Measurements from ENCODE around the gene EBNA1BP2. TPM values are rescaled to one million over a fixed set of nuclear protein-coding genes. Genes with fewer than 3 reads are reported as not detected.
A peak's percentile ranks its signal among the peaks of the same experiment; 100 is the strongest.
"Not testable (repeated sequence)": the region's sequence is repeated elsewhere in the genome, so short reads cannot be mapped to it uniquely, and the experiment has no call there.

The EBNA1BP2 gene
- total and polyA plus RNA-seq, 3 donors from 2014 or later: 74.0 to 87.9 (median 81.7) TPM

DNA sequence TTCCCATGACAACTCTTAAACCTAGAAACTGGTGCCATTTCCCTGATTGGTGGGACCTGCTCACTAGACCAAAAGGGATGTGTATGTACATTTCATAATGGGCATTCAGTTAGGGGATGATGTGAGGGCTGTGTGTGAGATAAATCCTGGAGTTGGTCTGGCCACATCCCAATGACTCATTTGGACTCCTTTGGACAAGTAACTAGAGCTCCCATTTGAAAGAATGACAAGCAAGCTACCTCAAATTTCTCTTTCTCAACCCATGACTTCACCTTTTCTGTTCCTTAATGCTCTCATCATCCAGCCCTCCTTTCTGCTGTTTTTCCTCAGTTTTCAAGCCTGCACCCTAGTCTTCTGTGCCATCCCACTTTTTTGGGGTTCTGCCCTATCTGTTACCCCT, 27.9 kb downstream of the EBNA1BP2 start:
- no peaks in the 10 kb centered on the region for H3K4me1 ChIP-seq
- intact Hi-C loops (cut with DNase I; ENCODE audit: low total_unique reads): no loop called here
- H3K27me3 ChIP-seq: no peaks in the 10 kb centered on the region
- no peak overlapping the region for H3K4me3 ChIP-seq
- no peak overlapping the region for H3K27ac ChIP-seq
- no peaks in the 10 kb centered on the region for H3K36me3 ChIP-seq (ENCODE audit: low read depth, missing control alignments)
- TF ChIP-seq, protein P1, sequence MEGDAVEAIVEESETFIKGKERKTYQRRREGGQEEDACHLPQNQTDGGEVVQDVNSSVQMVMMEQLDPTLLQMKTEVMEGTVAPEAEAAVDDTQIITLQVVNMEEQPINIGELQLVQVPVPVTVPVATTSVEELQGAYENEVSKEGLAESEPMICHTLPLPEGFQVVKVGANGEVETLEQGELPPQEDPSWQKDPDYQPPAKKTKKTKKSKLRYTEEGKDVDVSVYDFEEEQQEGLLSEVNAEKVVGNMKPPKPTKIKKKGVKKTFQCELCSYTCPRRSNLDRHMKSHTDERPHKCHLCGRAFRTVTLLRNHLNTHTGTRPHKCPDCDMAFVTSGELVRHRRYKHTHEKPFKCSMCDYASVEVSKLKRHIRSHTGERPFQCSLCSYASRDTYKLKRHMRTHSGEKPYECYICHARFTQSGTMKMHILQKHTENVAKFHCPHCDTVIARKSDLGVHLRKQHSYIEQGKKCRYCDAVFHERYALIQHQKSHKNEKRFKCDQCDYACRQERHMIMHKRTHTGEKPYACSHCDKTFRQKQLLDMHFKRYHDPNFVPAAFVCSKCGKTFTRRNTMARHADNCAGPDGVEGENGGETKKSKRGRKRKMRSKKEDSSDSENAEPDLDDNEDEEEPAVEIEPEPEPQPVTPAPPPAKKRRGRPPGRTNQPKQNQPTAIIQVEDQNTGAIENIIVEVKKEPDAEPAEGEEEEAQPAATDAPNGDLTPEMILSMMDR (IDR thresholded peaks at IDR 0.05): no peak
- no peak for DNase-seq
- no peaks in the 10 kb centered on the region for H3K9me3 ChIP-seq

DNA sequence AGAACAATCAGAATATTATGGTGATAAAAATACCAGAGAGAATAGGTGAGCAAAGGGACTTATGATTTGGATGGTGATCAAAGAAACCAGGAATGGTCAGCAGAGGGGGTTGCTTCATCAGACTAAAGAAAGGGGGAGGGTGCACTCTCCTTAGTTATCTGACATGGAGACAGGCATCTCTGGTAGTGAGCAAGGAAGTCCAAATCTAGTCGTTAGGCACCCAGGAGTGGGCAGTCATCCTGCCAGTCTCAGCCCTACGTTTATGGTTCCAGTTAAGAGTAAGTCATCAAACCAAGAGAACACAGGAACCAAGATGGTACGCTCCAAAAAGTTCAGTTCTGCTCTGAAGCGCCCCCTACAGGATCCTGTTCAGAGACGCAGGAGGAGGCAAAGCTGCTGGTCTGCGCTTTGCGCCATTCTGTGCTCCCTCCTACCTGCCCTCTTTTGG, 28.6 kb downstream of the EBNA1BP2 start:
- 17 to 23% methylated on average over 7 of the region's 7 CpGs for WGBS, 2 donors

DNA sequence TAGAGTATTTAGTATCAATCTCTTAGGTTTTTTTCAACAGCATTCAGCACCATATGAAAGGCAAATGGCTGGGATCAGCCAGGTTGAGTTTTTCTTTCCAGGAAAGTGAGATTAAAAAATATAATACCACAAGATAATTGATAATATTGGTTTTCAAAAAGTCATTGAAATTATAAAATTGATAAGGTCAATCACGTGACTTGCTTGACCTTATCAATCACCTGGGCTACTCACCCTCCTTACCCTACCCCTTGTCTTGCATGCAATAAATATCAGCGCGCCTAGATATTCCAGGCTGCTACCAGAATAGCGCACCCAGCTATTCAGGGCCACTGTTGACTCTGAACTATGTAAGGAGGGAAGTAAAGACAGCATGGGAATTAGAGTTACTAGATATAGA, 31.5 kb downstream of the EBNA1BP2 start:
- WGBS, 2 donors: 84 to 89% methylated on average over 4 of the region's 4 CpGs
- intact Hi-C loops (cut with DNase I; ENCODE audit: low total_unique reads): no loop called here

More for the DNA sequence above, 28.6 kb downstream of the EBNA1BP2 start:
- intact Hi-C loops (cut with DNase I; ENCODE audit: low total_unique reads): no loop called here
- H3K4me1 ChIP-seq: no peaks in the 10 kb centered on the region
- no peak for TF ChIP-seq POLR2A (IDR thresholded peaks at IDR 0.05)
- TF ChIP-seq, protein P1 (IDR thresholded peaks at IDR 0.05): peak in 2 of 3 experiments; percentile 40 to 52
- DNase-seq: peak; percentile 63
- no peaks in the 10 kb centered on the region for H3K9me3 ChIP-seq
- H3K27me3 ChIP-seq: no peaks in the 10 kb centered on the region
- no peak overlapping the region for H3K27ac ChIP-seq
- no peaks in the 10 kb centered on the region for H3K36me3 ChIP-seq (ENCODE audit: low read depth, missing control alignments)
- H3K4me3 ChIP-seq: peak overlapping the region in 1 of 2 donors; percentile 12

DNA sequence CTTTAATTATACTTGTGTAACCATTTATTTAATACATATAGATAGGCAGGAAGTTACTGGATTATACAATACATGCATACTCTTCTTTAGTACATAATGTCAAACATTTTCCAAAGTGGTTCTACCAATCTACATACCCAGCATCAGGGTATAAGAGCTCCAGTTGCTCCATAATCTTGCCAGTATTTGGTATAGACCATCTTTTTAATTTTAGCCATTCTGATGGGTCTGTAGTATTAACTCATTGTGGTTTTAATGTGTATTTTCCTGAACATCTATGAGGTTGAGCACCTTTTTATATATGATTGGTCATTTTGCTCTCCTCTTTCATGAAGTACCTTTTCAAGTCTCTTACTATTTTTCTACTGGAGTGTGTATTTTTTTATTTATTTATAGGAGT, 32.1 kb downstream of the EBNA1BP2 start:
- Histone ChIP-seq H3K4me3 (no peak overlapping the region), H3K27ac (peak overlapping the region; percentile 51 to 63), H3K4me1 (peaks cover 12% of the 10 kb centered on the region), H3K36me3 (ENCODE audit: low read depth, missing control alignments) (no peaks in the 10 kb centered on the region), H3K9me3 (no peaks in the 10 kb centered on the region), H3K27me3 (no peaks in the 10 kb centered on the region)
- no peak for DNase-seq
- intact Hi-C loops (cut with DNase I; ENCODE audit: low total_unique reads): no loop called here
- TF ChIP-seq, protein P1 (IDR thresholded peaks at IDR 0.05): no peak
- no peak for TF ChIP-seq POLR2A (IDR thresholded peaks at IDR 0.05)

More for the DNA sequence above, 31.5 kb downstream of the EBNA1BP2 start:
- Histone ChIP-seq H3K4me3 (no peak overlapping the region), H3K4me1 (peaks cover 12% of the 10 kb centered on the region), H3K27ac (no peak overlapping the region), H3K9me3 (no peaks in the 10 kb centered on the region), H3K36me3 (ENCODE audit: low read depth, missing control alignments) (no peaks in the 10 kb centered on the region), H3K27me3 (no peaks in the 10 kb centered on the region)
- TF ChIP-seq, protein P1 (IDR thresholded peaks at IDR 0.05): no peak
- TF ChIP-seq POLR2A (IDR thresholded peaks at IDR 0.05): no peak
- DNase-seq: no peak

DNA sequence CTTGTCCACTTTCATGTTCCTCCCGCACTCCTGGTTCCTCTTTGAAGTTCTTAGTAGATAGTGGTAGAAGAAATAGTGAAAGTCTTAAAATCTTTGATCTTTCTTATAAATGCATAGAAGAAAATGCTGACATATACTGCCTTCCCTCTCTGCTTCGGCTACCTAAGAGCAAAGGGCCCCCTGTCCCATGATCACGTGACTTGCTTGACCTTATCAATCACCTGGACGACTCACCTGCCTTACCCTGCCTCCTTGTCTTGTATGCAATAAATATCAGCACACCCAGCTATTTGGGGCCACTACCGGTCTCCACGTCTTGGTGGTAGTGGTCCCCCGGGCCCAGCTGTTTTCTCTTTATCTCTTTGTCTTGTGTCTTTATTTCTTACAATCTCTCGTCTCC, 32.8 kb downstream of the EBNA1BP2 start:
- H3K9me3 ChIP-seq; H3K36me3 ChIP-seq (ENCODE audit: low read depth, missing control alignments); intact Hi-C loops (cut with DNase I; ENCODE audit: low total_unique reads); DNase-seq; H3K4me3 ChIP-seq; H3K27me3 ChIP-seq: not testable (repeated sequence)
- 79 to 81% methylated on average over 8 of the region's 8 CpGs for WGBS, 2 donors
- peak overlapping the region; percentile 51 to 63 for H3K27ac ChIP-seq
- peaks cover 12% of the 10 kb centered on the region for H3K4me1 ChIP-seq

All from testis (tissue), 3 donors.